OCI-LY7 (cell line): ENCODE results near the gene PSMD13.

Source experiments
- CTCF ChIP-seq: fragments of 200-600 bp; sonication (generic); conservative IDR thresholded peaks from 2 replicates; pipeline ENCODE4 v1.5.1; 2014; ENCODE audit warnings: mild to moderate bottlenecking, antibody characterized with exemption, low read length, moderate library complexity, mixed read lengths
- EZH2phosphoT487 ChIP-seq: fragments of 200-600 bp; sonication (generic); IDR thresholded peaks from 2 replicates; pipeline ENCODE4 v1.6.1; 2018; ENCODE audit warnings: low read depth, borderline replicate concordance, mild to moderate bottlenecking, mixed run types, antibody characterized with exemption, low read length, moderate library complexity, mixed read lengths

- TF ChIP-seq CTCF: no peak
- TF ChIP-seq EZH2phosphoT487: no peak
These were observed 12.9 kb upstream of the PSMD13 start for GRCh38 chr11:223884-224283.
